ENCODE measurements around the gene HTT.

The HTT gene

DNA sequence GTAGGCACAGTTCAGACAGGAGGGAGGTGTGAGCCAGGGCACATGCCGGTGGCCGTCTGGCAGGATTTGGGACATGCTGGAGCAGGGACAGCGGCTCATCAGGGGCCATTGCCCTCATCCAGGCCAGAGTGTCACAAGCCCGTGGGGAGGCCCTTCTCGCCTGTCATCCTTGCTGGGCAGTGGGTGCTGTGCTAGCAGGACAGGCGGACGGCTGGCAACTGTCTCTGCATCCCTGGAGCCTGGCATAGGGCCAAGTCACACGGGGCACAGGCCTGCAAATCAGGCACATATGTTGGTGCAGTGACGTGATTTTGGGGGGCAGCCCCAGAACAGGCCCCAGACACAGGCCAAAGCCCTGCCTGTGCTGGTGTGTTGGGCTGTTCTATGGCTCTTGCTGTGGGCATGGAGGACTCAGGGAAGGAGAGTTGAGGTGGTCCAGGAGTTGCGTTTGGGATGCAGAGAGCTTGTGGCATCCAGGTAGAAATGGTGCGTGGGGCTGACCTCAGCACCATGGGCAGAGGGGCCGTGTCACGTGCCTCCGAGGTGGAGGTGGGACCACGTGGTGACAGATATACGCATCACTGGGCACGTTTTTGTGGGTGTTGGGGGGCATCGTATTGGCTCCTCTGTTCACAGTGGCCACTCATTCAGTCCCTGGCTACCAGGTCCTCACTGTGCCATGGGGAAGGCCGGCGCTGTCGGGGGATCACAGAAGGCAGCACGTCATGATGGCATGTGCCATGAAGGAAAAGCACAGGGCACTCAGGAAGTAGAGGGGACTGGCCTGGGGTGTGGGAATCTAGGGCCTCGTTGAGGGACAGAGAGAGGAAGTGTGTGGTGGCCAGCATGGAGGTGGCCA, 159.9 kb downstream of the HTT start:
- DNase-seq (ENCODE audit: low spot score) = no peak

DNA sequence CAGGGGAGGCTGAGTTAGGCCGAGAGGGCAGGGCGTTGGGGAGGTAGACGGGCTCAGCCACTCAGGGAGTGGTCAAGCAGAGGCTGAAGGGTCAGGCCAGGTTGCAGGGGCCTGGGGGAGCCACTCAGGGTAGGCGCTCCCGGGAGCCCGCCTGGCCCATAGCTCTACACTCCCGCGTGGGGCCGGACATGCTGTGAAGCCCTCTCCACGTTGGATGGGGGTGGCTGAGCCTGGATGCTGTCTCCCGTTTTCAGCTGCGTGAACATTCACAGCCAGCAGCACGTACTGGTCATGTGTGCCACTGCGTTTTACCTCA, 160.5 kb downstream of the HTT start:
- no peak for DNase-seq (ENCODE audit: low spot score)

DNA sequence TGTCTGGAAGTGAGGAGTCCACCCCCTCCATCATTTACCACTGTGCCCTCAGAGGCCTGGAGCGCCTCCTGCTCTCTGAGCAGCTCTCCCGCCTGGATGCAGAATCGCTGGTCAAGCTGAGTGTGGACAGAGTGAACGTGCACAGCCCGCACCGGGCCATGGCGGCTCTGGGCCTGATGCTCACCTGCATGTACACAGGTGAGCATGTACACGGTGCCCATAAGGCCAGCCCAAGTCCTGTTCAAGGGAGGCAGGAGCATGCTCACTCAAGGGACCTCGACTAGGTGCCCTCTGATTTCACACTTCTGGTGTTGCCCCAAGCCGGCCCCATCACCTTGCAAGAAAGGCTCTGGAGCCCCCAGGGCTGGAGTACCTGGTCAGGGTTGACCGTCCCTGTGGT, 161.1 kb downstream of the HTT start:
- no peak for DNase-seq (ENCODE audit: low spot score)

DNA sequence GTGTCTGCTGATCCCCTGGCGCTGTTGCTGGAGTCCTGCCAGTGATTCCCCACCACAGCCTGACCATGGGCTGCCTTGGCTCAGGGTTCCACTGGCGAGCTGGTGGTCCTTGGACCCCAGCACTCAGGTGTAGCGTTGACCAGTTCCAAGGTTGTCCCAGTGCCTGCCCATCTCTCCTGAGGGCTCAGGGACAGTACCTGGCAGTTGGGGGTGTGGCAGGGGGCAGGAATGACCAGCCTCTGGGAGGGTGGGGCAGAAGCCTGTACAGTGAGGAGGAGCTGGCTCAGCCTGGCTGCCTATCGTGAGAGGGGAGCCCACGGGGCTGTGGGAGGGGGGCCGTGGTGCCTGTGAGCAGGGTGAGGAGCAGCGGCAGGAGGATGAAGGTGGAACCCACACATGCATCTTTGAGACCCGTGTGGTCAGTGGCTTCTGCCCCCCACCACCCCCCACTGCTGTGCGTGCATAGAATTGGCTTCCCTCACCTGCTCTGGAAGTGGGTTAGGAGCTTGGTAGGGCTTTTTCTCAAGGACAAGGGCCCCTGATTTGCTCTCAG, 161.9 kb downstream of the HTT start:
- no peak for DNase-seq (ENCODE audit: low spot score)

DNA sequence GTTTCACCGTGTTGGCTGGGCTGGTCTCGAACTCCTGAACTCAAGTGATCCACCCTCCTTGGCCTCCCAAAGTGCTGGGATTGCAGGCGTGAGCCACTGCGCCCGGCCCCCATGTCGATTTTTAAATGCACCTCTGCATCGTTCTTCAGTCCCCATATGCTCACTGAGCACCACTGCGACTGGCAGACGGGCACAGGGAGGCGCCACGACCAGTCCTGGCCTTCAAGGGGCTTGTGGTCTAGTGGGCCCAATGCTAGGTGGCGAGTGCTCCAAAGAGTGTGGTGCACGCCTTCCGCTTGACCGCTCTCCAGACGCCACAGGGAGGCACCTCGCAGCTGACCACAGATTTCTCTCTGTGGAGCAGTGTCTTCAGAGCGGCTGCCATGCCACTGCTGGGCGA, 162.8 kb downstream of the HTT start:
- DNase-seq (ENCODE audit: low spot score) = no peak

DNA sequence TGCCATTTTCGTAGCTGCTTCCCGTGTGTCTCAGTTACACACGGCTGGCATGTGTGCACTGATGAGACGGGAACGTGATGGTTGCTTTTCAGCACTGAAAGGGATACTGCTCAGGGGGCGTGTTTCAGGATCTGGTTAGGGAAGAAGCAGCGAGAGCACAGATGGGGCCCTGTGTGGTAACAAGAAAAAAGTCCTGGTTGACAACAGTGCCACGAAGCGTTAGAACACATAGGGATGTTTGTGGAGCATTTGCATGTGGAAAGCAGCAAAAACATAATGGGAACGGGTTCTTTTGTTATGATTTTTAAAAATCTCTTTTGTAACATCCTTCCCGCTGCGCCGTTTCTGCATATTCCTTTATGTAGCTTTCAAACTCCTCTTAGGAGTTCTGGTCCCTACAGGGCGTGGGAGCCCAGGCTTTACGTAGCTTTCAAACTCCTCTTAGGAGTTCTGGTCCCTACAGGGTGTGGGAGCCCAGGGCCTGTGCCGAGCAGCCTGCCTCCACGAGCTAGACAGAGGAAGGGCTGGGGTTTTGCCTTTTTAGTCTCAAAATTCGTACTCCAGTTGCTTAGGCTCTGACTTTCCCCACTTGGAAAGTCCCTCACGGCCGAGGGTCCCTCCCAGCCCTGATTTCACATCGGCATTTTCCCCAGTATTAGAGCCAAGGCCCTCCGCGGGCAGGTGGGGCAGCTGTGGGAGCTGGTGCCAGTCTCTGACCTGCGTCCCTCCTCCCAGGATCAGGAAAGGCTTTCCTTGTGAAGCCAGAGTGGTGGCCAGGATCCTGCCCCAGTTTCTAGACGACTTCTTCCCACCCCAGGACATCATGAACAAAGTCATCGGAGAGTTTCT, 163.5 kb downstream of the HTT start:
- no peak for DNase-seq (ENCODE audit: low spot score)

DNA sequence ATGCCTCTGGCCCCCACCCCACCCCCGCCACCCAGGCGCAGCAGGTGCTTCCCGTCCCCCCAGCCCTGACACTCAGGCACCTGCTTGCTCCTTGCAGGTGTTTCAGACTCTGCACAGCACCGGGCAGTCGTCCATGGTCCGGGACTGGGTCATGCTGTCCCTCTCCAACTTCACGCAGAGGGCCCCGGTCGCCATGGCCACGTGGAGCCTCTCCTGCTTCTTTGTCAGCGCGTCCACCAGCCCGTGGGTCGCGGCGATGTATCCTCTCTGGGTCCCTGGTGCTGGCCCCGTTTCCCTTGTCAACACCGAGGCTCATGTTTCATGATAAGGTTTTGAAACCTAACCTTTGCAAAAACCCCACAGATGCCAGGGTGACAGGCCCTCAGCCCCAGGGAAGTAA, 164.2 kb downstream of the HTT start:
- no peak for DNase-seq (ENCODE audit: low spot score)

DNA sequence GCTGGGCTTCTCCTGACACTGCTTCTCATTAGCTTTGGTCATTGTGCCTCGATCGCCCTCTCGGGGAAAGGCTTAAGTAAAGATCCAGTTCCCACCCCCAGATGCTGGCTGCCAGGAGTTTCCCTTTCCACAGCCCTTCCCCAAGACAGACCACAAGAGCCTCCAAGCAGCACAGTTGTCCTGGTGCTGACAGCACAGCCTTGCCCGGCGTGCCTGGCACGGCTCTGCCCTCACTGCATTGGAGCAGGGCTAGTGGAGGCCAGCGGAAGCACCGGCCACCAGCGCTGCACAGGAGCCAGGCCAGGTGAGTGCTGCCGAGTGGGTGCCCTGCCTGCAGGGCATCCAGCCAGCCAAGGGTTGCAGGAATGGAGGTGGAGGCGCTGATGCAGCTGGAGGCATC, 164.8 kb downstream of the HTT start:
- no peak for DNase-seq (ENCODE audit: low spot score)

DNA sequence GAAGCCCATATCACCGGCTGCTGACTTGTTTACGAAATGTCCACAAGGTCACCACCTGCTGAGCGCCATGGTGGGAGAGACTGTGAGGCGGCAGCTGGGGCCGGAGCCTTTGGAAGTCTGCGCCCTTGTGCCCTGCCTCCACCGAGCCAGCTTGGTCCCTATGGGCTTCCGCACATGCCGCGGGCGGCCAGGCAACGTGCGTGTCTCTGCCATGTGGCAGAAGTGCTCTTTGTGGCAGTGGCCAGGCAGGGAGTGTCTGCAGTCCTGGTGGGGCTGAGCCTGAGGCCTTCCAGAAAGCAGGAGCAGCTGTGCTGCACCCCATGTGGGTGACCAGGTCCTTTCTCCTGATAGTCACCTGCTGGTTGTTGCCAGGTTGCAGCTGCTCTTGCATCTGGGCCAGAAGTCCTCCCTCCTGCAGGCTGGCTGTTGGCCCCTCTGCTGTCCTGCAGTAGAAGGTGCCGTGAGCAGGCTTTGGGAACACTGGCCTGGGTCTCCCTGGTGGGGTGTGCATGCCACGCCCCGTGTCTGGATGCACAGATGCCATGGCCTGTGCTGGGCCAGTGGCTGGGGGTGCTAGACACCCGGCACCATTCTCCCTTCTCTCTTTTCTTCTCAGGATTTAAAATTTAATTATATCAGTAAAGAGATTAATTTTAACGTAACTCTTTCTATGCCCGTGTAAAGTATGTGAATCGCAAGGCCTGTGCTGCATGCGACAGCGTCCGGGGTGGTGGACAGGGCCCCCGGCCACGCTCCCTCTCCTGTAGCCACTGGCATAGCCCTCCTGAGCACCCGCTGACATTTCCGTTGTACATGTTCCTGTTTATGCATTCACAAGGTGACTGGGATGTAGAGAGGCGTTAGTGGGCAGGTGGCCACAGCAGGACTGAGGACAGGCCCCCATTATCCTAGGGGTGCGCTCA, 165.8 kb downstream of the HTT start:
- DNase-seq (ENCODE audit: low spot score) = no peak

DNA sequence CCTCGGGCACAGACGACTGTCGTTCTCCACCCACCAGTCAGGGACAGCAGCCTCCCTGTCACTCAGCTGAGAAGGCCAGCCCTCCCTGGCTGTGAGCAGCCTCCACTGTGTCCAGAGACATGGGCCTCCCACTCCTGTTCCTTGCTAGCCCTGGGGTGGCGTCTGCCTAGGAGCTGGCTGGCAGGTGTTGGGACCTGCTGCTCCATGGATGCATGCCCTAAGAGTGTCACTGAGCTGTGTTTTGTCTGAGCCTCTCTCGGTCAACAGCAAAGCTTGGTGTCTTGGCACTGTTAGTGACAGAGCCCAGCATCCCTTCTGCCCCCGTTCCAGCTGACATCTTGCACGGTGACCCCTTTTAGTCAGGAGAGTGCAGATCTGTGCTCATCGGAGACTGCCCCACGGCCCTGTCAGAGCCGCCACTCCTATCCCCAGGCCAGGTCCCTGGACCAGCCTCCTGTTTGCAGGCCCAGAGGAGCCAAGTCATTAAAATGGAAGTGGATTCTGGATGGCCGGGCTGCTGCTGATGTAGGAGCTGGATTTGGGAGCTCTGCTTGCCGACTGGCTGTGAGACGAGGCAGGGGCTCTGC, 166.5 kb downstream of the HTT start:
- no peak for DNase-seq (ENCODE audit: low spot score)

DNA sequence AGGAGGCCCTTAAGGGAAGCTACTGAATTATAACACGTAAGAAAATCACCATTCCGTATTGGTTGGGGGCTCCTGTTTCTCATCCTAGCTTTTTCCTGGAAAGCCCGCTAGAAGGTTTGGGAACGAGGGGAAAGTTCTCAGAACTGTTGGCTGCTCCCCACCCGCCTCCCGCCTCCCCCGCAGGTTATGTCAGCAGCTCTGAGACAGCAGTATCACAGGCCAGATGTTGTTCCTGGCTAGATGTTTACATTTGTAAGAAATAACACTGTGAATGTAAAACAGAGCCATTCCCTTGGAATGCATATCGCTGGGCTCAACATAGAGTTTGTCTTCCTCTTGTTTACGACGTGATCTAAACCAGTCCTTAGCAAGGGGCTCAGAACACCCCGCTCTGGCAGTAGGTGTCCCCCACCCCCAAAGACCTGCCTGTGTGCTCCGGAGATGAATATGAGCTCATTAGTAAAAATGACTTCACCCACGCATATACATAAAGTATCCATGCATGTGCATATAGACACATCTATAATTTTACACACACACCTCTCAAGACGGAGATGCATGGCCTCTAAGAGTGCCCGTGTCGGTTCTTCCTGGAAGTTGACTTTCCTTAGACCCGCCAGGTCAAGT, 167.5 kb downstream of the HTT start:
- no peak for DNase-seq (ENCODE audit: low spot score)

DNA sequence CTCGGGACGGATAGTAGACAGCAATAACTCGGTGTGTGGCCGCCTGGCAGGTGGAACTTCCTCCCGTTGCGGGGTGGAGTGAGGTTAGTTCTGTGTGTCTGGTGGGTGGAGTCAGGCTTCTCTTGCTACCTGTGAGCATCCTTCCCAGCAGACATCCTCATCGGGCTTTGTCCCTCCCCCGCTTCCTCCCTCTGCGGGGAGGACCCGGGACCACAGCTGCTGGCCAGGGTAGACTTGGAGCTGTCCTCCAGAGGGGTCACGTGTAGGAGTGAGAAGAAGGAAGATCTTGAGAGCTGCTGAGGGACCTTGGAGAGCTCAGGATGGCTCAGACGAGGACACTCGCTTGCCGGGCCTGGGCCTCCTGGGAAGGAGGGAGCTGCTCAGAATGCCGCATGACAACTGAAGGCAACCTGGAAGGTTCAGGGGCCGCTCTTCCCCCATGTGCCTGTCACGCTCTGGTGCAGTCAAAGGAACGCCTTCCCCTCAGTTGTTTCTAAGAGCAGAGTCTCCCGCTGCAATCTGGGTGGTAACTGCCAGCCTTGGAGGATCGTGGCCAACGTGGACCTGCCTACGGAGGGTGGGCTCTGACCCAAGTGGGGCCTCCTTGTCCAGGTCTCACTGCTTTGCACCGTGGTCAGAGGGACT, 168.8 kb downstream of the HTT start:
- DNase-seq (ENCODE audit: low spot score) = no peak

DNA sequence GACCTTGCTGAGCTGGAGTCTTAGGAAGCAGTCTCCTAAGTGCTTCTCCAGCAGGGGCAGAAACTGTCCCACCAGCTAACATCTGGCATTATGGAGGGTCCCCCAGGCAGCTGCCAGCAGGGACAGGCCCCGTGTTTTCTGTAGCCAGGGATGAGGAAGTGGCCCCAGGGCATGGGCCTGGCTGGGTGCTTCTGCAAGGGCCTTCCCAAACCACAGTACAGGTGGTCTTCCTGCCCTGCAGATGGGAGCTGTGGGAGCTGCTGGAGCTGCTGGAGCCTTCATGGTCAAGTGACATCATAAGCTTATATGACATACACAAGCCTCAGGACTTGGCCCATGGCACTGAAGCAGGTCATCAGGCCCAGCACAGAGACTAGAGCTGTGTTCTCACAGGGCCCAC, 169.5 kb downstream of the HTT start:
- no peak for DNase-seq (ENCODE audit: low spot score)

DNA sequence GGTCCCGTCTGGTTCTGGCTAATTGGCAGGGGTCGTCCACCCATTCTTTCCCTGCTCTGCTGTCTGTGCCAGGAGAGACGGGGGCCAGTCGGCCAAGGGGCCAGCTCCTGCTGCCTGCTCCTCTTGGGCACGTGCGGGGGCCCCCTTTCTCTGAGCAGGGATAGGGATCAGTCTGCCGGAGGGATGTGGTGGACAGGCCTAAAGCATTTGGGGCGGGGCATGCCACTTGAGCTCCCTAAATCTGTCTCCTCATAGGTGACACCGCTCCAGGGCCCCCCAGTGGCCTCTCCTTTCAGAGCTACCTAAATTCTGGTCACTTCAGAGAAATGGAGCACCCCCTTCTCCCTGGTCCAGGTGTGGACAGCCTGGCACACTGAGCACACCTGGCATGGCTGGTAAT, 170.3 kb downstream of the HTT start:
- no peak for DNase-seq (ENCODE audit: low spot score)

DNA sequence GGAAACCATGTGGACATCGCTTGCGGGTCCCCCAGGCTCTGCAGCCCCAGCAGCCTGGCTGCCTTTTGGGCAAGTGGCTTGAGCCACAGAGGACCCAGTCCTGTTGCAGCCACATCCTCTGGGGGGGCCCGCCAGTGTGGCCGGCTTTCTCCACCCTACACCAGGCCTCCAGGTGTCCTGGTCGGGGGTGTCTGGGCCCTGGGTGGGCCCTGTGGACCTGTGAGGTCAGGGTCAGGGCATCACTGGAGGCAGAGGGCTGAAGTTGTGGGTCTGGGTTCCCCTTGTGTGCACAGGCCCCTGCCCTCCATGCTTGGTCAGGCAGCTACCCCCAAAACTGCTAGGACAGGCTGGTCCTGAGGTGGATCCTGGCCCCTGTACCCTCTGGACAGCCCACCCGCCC, 171.2 kb downstream of the HTT start:
- no peak for DNase-seq (ENCODE audit: low spot score)

DNA sequence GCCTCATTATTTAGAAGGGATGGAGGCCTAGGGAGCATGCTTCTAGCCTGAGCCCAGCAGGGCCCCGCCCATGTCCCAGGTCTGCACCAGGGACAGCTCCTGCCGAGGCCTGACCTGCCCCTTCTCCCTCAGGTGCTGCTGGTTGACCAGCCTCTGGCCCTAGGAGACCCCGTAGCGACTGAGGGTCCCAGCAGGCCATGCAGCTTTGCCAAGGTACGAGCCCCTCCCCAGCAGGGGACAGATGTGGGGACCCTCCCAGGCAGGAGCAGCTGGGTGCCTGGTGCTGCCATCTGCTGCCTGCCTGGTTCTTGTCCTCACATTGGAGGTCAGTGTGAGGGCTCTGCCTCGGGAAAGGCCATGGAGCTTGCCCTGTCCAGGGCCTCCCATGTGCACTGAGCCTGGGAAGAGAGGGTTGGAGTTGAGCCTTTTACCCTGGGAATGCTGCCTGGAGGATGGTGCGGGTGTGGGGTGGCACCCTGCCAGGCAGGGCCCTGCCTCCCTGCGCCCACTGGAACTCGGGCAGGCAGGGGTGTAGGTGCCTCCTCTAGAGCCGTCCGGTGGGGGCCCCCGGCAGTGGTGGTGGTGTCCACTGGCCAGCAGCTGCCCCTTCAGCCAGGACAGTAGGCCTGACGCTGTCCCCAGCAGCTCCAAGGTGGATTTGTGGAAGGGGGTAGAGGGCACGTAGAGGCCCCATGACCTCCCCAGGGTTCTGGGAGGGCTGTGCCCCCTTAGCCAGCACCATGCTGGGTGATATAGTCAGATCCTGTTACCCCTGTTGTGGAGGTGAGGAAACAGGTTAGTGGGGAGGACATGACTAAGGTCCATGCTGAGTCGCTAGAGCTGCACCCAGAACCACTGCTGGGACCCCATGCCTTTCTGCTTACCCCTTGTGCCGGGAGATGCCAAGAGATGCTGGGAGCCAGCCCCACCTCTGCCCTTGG, 172.2 kb downstream of the HTT start:
- DNase-seq (ENCODE audit: low spot score) = no peak

DNA sequence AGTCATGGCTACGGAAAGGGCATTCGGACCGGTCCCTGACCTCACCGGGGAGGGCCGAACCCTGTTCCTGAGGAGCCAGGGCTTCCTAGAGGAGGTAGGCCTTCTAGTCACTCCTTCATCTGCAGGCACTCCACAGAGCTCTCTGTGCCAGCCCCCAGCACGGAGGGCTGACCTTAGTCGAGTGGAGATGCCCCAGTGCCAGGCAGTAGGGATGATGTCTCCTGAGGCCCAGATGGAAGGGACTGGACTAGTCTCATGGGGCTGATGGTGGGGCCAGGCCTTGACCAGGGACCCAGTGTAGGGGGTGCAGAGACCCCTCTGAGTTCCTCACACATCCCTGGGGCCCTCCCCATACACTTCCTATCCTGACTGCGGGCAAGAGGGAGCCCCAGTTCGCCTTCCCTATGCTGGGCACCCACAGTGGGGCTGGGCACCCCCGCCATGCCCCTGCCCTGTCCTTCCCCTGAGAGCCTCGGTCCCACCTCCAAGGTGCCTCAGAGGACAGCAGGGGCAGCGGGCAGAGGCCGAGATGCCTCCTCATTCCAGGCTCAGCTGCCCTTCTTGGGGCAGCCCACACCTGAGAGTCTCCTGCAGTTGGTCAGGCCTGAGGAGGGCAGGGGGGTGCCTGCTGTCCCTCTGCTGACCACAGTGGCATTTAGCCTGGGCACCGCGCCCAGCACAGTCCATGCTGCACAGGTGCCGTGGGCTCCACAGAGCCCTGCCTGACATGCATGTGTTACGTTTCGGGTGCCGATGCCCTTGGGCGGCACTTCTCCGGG, 173.1 kb downstream of the HTT start:
- DNase-seq (ENCODE audit: low spot score) = no peak

DNA sequence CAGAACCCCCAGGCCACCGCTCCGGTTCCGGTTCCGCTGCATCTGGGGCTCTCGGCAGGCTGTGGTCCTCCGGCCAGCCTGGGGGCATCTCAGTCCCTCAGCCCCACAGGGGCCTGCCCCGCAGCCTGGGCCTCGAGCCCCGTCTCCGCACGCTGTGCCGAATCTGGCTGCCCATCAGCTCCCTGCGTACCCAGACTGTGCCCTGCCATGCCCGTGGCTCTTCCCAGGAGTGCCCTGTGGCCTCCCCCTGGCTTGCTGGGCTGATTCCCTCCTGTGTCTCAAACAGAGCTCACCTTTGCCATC, 173.6 kb downstream of the HTT start:
- DNase-seq (ENCODE audit: low spot score) = no peak

Data from SK-N-DZ (cell line).